A549 treated with dexamethasone at 1 μM for 4 hours (cell line): Measurements from ENCODE around the gene SPARCL1. TPM values are rescaled to one million over a fixed set of nuclear protein-coding genes. Genes with fewer than 3 reads are reported as not detected.

ENCODE experiments used
- total RNA-seq: library from RNA; stranded (reverse); fragments of 200-300 nt; extraction: Qiagen RNA extraction; gene quantifications from 5 replicates; pipeline ENCODE4 v1.2.3, GENCODE V29; 2022

SPARCL1 gene, protein sequence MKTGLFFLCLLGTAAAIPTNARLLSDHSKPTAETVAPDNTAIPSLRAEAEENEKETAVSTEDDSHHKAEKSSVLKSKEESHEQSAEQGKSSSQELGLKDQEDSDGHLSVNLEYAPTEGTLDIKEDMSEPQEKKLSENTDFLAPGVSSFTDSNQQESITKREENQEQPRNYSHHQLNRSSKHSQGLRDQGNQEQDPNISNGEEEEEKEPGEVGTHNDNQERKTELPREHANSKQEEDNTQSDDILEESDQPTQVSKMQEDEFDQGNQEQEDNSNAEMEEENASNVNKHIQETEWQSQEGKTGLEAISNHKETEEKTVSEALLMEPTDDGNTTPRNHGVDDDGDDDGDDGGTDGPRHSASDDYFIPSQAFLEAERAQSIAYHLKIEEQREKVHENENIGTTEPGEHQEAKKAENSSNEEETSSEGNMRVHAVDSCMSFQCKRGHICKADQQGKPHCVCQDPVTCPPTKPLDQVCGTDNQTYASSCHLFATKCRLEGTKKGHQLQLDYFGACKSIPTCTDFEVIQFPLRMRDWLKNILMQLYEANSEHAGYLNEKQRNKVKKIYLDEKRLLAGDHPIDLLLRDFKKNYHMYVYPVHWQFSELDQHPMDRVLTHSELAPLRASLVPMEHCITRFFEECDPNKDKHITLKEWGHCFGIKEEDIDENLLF
- not detected in 5 replicates for total RNA-seq

GRCh38 chr4:87529187-87529586 is at the start of gene SPARCL1:
Gene SPARCL1, minus strand, starts transcription at chr4:87529376. Its CDS starts 29,802 bp downstream, at chr4:87499574.

Other genes starting within 250 kb of the SPARCL1 start
- 0.05 to 0.14 TPM (median 0.06 TPM) in 5 replicates for gene HSD17B13, start 206.5 kb downstream of the SPARCL1 start, total RNA-seq
- gene HSD17B11, start 138.2 kb downstream of the SPARCL1 start, total RNA-seq: 46.0 to 61.8 TPM (median 57.0 TPM) in 5 replicates
- gene NUDT9, start 106.8 kb downstream of the SPARCL1 start, total RNA-seq: 25.6 to 35.9 TPM (median 27.8 TPM) in 5 replicates
- gene DSPP, start 79.2 kb upstream of the SPARCL1 start, total RNA-seq: not detected in 5 replicates
- 0.04 TPM in 1 of 5 replicates, not detected in the others for gene DMP1, start 120.9 kb upstream of the SPARCL1 start, total RNA-seq